Glutamatergic neuron (in vitro differentiated cells): ENCODE data around the gene GRID1. TPM values are rescaled to one million over a fixed set of nuclear protein-coding genes. Genes with fewer than 3 reads are reported as not detected.

Experiments used
- DNase-seq: peaks from one replicate; pipeline ENCODE4 v3.0.0; 2022
- H3K27ac Mint-ChIP-seq: one replicate; pipeline ENCODE4 v1.8.0; 2020; ENCODE audit warnings: mild to moderate bottlenecking, mixed read lengths, inconsistent platforms; ENCODE audit not compliant: unreplicated experiment
- H3K27me3 Mint-ChIP-seq: one replicate; pipeline ENCODE4 v1.8.0; 2020; ENCODE audit warnings: mild to moderate bottlenecking, moderate library complexity, mixed read lengths, inconsistent platforms; ENCODE audit not compliant: unreplicated experiment
- H3K36me3 Mint-ChIP-seq: one replicate; pipeline ENCODE4 v1.8.0; 2020; ENCODE audit warnings: mild to moderate bottlenecking, mixed read lengths, inconsistent platforms; ENCODE audit not compliant: unreplicated experiment
- H3K4me1 Mint-ChIP-seq: one replicate; pipeline ENCODE4 v1.8.0; 2020; ENCODE audit warnings: mild to moderate bottlenecking, low read depth, mixed read lengths, inconsistent platforms; ENCODE audit not compliant: unreplicated experiment
- H3K4me3 Mint-ChIP-seq: one replicate; pipeline ENCODE4 v1.8.0; 2020; ENCODE audit warnings: mild to moderate bottlenecking, mixed read lengths, inconsistent platforms; ENCODE audit not compliant: unreplicated experiment
- H3K9me3 Mint-ChIP-seq: one replicate; pipeline ENCODE4 v1.8.0; 2020; ENCODE audit warnings: mild to moderate bottlenecking, moderate library complexity, mixed read lengths, inconsistent platforms; ENCODE audit not compliant: unreplicated experiment
- total RNA-seq: library from RNA; stranded (reverse); fragmentation: NEBNext Ultra II Directional; extraction: Animal tissue kit (Norgen Biotek cat#: 25700); gene quantifications from one replicate; pipeline ENCODE4 v1.2.1, GENCODE V29; 2021; ENCODE audit not compliant: unreplicated experiment
- TF ChIP-seq, protein P1 (sequence below): fragments of 200-600 bp; sonication (generic); IDR thresholded peaks from one replicate; pipeline ENCODE4 v1.5.0; 2021; ENCODE audit not compliant: partially characterized antibody, unreplicated experiment

The GRID1 gene
- total RNA-seq, 1 donor from 2014 or later: 8.0 TPM

DNA sequence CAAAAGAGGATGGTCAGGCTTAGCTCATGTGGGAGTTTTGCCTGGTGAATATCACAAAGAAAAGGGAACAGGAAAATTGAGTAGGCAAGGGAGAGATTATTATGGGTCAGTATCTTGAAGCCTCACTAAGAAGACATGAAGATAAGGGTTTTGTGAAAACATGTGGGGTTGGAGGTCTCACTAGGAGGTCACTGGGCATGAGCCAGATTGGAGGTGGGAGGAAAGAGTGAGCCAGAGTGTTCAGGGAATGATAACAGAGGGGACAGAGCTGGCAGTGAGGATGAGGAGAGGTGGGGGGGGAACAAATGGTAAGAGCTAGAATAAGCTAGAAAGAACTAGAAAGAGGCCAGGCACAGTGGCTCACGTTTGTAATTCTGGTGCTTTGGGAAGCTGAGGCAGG, 374.3 kb downstream of the GRID1 start:
- no peaks in the 10 kb centered on the region for H3K9me3 Mint-ChIP-seq
- H3K36me3 Mint-ChIP-seq: peaks cover 1% of the 10 kb centered on the region
- peaks cover 6% of the 10 kb centered on the region for H3K4me1 Mint-ChIP-seq
- TF ChIP-seq, protein P1, sequence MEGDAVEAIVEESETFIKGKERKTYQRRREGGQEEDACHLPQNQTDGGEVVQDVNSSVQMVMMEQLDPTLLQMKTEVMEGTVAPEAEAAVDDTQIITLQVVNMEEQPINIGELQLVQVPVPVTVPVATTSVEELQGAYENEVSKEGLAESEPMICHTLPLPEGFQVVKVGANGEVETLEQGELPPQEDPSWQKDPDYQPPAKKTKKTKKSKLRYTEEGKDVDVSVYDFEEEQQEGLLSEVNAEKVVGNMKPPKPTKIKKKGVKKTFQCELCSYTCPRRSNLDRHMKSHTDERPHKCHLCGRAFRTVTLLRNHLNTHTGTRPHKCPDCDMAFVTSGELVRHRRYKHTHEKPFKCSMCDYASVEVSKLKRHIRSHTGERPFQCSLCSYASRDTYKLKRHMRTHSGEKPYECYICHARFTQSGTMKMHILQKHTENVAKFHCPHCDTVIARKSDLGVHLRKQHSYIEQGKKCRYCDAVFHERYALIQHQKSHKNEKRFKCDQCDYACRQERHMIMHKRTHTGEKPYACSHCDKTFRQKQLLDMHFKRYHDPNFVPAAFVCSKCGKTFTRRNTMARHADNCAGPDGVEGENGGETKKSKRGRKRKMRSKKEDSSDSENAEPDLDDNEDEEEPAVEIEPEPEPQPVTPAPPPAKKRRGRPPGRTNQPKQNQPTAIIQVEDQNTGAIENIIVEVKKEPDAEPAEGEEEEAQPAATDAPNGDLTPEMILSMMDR: no peak
- no peak for DNase-seq
- H3K4me3 Mint-ChIP-seq: no peak overlapping the region
- H3K27me3 Mint-ChIP-seq: no peaks in the 10 kb centered on the region
- H3K27ac Mint-ChIP-seq: no peak overlapping the region

DNA sequence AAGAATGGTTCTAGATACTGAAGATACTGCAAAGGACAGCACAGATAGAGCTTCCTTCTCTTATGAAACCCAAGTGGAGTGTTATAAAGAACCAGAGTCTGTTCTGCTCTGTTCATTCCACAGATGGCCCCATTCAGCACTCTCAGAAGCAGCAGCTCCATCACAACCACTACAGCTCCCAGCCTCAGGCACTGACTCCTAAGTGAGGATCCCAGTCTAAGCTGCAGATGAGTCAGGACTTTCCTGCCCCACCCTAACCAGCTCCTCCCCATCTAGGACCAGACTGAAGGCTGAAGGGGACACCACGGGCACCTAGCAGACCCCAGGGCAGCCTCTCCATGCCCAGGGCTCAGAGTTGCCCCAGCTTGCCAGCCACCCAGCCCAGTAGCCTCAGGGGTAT, 379.8 kb downstream of the GRID1 start:
- DNase-seq: no peak
- peaks cover 9% of the 10 kb centered on the region for H3K27me3 Mint-ChIP-seq
- H3K9me3 Mint-ChIP-seq: peaks cover 3% of the 10 kb centered on the region
- TF ChIP-seq, protein P1: no peak
- no peak overlapping the region for H3K4me3 Mint-ChIP-seq
- H3K27ac Mint-ChIP-seq: no peak overlapping the region
- no peaks in the 10 kb centered on the region for H3K4me1 Mint-ChIP-seq
- H3K36me3 Mint-ChIP-seq: peaks cover 4% of the 10 kb centered on the region

DNA sequence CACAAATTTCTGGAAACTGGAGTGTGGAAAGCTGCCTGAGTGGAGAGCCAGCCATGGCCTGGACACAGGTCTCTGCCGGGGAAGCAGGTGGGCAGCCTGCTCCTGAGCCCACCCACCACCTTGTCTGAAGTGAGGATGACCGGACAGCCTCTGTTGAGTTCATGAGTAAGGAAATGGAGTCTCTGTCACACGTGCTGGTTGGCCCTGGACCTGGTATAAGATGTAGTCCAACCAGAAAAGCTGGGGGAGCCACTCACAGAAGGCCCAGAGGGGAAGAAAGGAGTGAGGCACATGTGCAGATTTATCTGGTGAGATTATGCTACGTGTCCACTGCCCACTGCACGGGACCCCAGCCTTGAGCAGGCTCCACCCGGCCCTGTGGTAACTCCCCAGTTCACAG, 383.5 kb downstream of the GRID1 start:
- H3K4me3 Mint-ChIP-seq: no peak overlapping the region
- no peak for DNase-seq
- peaks cover 3% of the 10 kb centered on the region for H3K9me3 Mint-ChIP-seq
- no peaks in the 10 kb centered on the region for H3K4me1 Mint-ChIP-seq
- H3K27me3 Mint-ChIP-seq: peaks cover 9% of the 10 kb centered on the region
- TF ChIP-seq, protein P1: no peak
- peaks cover 4% of the 10 kb centered on the region for H3K36me3 Mint-ChIP-seq
- H3K27ac Mint-ChIP-seq: no peak overlapping the region

DNA sequence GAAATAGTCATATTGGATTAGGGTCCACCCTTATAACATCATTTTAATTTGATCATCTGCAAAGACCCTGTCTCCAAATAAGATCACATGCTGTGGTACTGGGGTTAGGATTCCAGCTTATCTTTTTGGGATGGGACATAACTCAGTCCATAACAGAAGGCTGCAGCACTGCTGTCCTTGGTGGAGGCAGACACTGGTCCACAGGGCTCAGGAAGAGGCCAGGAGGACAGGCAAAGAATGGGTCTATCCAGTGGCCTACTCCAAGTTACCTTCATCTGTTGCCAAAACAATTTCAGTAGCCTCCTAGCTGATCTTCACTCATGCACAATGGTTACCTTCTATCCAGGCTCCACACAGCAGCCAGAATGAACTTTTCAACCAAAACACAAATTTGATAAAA, 387.0 kb downstream of the GRID1 start:
- H3K4me1 Mint-ChIP-seq: no peaks in the 10 kb centered on the region
- peaks cover 4% of the 10 kb centered on the region for H3K36me3 Mint-ChIP-seq
- TF ChIP-seq, protein P1: no peak
- DNase-seq: no peak
- no peak overlapping the region for H3K4me3 Mint-ChIP-seq
- H3K9me3 Mint-ChIP-seq: peaks cover 1% of the 10 kb centered on the region
- no peaks in the 10 kb centered on the region for H3K27me3 Mint-ChIP-seq
- no peak overlapping the region for H3K27ac Mint-ChIP-seq

DNA sequence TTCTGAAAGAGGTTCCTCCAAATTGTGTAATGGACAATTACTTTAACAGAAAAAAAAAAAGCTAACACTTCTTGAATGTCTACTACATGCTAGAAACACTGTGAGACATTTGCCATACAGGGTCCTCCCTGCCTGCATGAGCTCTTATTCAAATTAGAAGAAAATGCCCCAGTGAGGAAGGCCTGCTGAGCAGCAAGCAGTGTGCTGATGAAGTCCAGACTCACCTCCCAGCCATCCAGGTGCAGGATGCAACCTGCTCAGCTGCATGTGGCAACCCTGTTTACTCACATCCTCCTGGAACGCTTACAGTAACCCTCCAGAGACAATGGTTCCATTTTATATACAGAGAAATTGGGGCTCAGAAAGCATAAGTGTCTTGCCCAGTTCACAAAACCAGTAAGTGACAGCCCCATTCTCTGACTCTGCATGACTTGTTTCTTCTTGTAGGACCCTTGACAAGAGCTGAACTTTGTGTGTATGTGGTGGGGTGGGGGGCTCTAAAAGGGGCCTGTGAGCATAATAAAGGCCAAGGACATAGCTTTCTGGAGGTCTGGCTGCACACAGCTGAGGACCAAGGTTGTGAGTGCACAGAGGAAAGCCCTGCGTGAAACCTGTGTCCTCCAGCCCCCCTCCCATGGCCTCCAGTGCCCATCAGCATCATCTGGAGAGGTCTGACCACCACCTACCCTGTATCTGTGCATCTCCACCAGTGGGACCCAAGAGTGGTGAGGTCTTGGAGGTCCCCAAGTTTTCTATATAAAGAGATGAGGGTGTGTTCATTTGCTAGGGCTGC, 387.8 kb downstream of the GRID1 start:
- no peak overlapping the region for H3K27ac Mint-ChIP-seq
- no peaks in the 10 kb centered on the region for H3K4me1 Mint-ChIP-seq
- peaks cover 1% of the 10 kb centered on the region for H3K9me3 Mint-ChIP-seq
- no peak overlapping the region for H3K4me3 Mint-ChIP-seq
- TF ChIP-seq, protein P1: no peak
- no peak for DNase-seq
- no peaks in the 10 kb centered on the region for H3K36me3 Mint-ChIP-seq
- no peaks in the 10 kb centered on the region for H3K27me3 Mint-ChIP-seq
